Adrenal gland (tissue), 5 donors: ENCODE results near the gene LRIG1.

Experiments used
- POLR2A ChIP-seq, 2 donors: fragments of 450-650 bp; IDR thresholded peaks; one replicate each; pipeline ENCODE4 v1.6.1; 2017; ENCODE audit warnings: antibody characterized with exemption in 2 of 2, mild to moderate bottlenecking in 2 of 2, moderate library complexity in 1 of 2
- TF ChIP-seq, protein P1 (sequence below), 6 experiments: fragments of 450-650 bp in 4 of 6; fragments of 200-600 bp in 2 of 6; sonication (generic) in 1 of 6; IDR thresholded peaks; 1 replicate in 5 of 6; 2 replicates in 1 of 6; pipeline versions ENCODE4 v1.5.1 to v1.8.0; 2016 to 2021; ENCODE audit warnings: antibody characterized with exemption in 6 of 6, mild to moderate bottlenecking in 2 of 6, moderate library complexity in 1 of 6
- donor health status: DM: no; HTN: no; CAD: no.

DNA sequence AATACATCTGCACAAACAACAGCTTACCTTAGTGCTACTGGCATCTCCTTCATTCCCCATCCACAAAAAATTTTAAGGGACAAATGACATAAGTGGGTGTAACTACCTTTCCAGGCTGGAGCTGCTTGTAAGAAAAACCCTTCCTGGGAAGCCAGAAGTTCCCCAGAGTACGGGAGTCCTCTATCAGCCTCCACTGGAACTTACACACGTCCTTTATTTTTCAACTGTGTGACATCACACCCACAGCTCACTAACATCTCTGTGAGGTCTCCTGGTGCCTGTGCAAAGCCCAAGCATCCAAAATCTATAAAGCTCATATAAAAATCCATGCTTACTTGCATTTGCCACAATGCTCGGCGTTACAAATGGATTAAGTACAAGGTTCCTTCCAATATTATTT is 27.6 kb downstream of the LRIG1 start:
- TF ChIP-seq, protein P1, sequence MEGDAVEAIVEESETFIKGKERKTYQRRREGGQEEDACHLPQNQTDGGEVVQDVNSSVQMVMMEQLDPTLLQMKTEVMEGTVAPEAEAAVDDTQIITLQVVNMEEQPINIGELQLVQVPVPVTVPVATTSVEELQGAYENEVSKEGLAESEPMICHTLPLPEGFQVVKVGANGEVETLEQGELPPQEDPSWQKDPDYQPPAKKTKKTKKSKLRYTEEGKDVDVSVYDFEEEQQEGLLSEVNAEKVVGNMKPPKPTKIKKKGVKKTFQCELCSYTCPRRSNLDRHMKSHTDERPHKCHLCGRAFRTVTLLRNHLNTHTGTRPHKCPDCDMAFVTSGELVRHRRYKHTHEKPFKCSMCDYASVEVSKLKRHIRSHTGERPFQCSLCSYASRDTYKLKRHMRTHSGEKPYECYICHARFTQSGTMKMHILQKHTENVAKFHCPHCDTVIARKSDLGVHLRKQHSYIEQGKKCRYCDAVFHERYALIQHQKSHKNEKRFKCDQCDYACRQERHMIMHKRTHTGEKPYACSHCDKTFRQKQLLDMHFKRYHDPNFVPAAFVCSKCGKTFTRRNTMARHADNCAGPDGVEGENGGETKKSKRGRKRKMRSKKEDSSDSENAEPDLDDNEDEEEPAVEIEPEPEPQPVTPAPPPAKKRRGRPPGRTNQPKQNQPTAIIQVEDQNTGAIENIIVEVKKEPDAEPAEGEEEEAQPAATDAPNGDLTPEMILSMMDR (IDR thresholded peaks at IDR 0.05), result no peak
- no peak for TF ChIP-seq POLR2A (IDR thresholded peaks at IDR 0.05)
